GM19328 (cell line): ENCODE data around the gene ERMARD.

Experiments
- ATAC-seq: cut with Tn5 transposase; IDR thresholded peaks from one replicate; pipeline ENCODE4 v1.9.1; 2021; ENCODE audit warnings: mild to moderate bottlenecking, moderate library complexity; ENCODE audit not compliant: unreplicated experiment

Gene ERMARD

GRCh38 chr6:169801396-169802160, 50.2 kb downstream of the ERMARD start:
- ATAC-seq = no peak

GRCh38 chr6:169802790-169803189, 51.4 kb downstream of the ERMARD start:
- ATAC-seq = no peak

GRCh38 chr6:169803271-169803811, 51.9 kb downstream of the ERMARD start:
- ATAC-seq = peak; percentile 52

- peak; percentile 22 for ATAC-seq
Observed at GRCh38 chr6:169803816-169804340, 52.5 kb downstream of the ERMARD start.

GRCh38 chr6:169804427-169804826, 53.0 kb downstream of the ERMARD start:
- ATAC-seq = no peak

- no peak for ATAC-seq
Observed at GRCh38 chr6:169805242-169805838, 53.9 kb downstream of the ERMARD start.

- no peak for ATAC-seq
Observed at GRCh38 chr6:169806701-169807100, 55.3 kb downstream of the ERMARD start.

GRCh38 chr6:169807229-169807628, 55.8 kb downstream of the ERMARD start:
- ATAC-seq = no peak

GRCh38 chr6:169807699-169808607, 56.5 kb downstream of the ERMARD start:
- no peak for ATAC-seq

- ATAC-seq = no peak
Observed at GRCh38 chr6:169808608-169808967, 57.2 kb downstream of the ERMARD start.

- ATAC-seq = no peak
Observed at GRCh38 chr6:169809386-169809785, 58.0 kb downstream of the ERMARD start.

GRCh38 chr6:169810066-169810989, 58.9 kb downstream of the ERMARD start:
- no peak for ATAC-seq

- no peak for ATAC-seq
Observed at GRCh38 chr6:169811072-169811471, 59.6 kb downstream of the ERMARD start.

- ATAC-seq = no peak
Observed at GRCh38 chr6:169811521-169812256, 60.3 kb downstream of the ERMARD start.

- ATAC-seq = no peak
Observed at GRCh38 chr6:169812257-169812644, 60.8 kb downstream of the ERMARD start.

- ATAC-seq = no peak
Observed at GRCh38 chr6:169813969-169814368, 62.5 kb downstream of the ERMARD start.

- ATAC-seq = no peak
Observed at GRCh38 chr6:169816054-169816453, 64.6 kb downstream of the ERMARD start.

GRCh38 chr6:169816975-169817374, 65.6 kb downstream of the ERMARD start:
- ATAC-seq = no peak

GRCh38 chr6:169820358-169820757, 68.9 kb downstream of the ERMARD start:
- no peak for ATAC-seq
